ENCODE data around the gene TRIM40.

Gene TRIM40

GRCh38 chr6:30195951-30196350, 60.0 kb downstream of the TRIM40 start:
- DNase-seq (ENCODE audit: low read depth in 3 of 3, low spot score in 1 of 3): no peak

DNA sequence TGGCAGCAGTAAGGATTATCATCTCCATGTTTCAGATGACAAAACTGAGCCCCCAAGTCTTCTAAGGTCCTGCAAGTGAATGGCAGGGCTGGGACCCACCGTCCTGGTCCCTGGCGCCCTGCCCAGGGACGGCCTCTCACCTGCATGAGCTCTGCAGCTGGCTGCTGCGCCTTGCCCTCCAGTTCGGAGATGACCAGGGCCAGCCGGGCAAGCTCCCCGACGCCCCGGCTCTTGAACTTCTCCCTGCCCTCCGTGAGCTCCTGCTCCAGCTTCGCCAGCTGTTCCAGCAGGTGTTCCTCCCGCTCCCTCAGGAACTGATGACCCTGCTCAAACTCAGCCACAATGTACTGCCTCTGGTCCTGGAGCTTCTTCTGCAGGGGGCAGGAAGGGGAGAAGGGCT, 60.4 kb downstream of the TRIM40 start:
- no peak for DNase-seq (ENCODE audit: low read depth in 3 of 3, low spot score in 1 of 3)

Data from stimulated activated CD4-positive, alpha-beta T cell treated with anti-CD3 and anti-CD28 coated beads, TNF-alpha, amount 100 ng/mL, for 1 hour (primary cell).